Heart left ventricle (tissue), 16 donors: Measurements from ENCODE around the gene LTF. TPM values are rescaled to one million over a fixed set of nuclear protein-coding genes. Genes with fewer than 3 reads are reported as not detected.
A peak's percentile ranks its signal among the peaks of the same experiment; 100 is the strongest.

Experiments used
- ATAC-seq, 4 donors: fragments of 200-7000 bp; cut with Tn5 transposase; one replicate each; pipeline ENCODE4 v1.9.1; 2020 to 2022; ENCODE audit warnings: moderate library complexity in 4 of 4, mild to moderate bottlenecking in 3 of 4, moderate number of reproducible peaks in 1 of 4
- DNase-seq, 5 donors: peaks; one replicate each; pipeline ENCODE4 v3.0.0-alpha.2; 2020
- H3K27ac ChIP-seq, 12 donors: fragments of 200-600 bp; sonication (generic) in 4 of 12; one replicate each; pipeline versions ENCODE4 v1.5.0 to v1.8.0; 2016 to 2022; ENCODE audit warnings: mild to moderate bottlenecking in 2 of 12
- H3K27me3 ChIP-seq, 9 donors: fragments of 200-600 bp; sonication (generic) in 2 of 9; one replicate each; pipeline versions ENCODE4 v1.5.1 to v1.8.0; 2016 to 2022; ENCODE audit warnings: mild to moderate bottlenecking in 3 of 9
- H3K36me3 ChIP-seq, 9 donors: fragments of 200-600 bp; sonication (generic) in 2 of 9; one replicate each; pipeline versions ENCODE4 v1.5.0 to v1.8.0; 2018 to 2022; ENCODE audit warnings: mild to moderate bottlenecking in 2 of 9
- H3K4me1 ChIP-seq, 12 donors: fragments of 200-600 bp; sonication (generic) in 4 of 12; one replicate each; pipeline versions ENCODE4 v1.5.0 to v1.8.0; 2016 to 2022; ENCODE audit warnings: mild to moderate bottlenecking in 3 of 12
- H3K4me3 ChIP-seq, 12 donors: fragments of 200-600 bp; sonication (generic) in 4 of 12; one replicate each; pipeline versions ENCODE4 v1.5.0 to v1.8.0; 2017 to 2022; ENCODE audit warnings: mild to moderate bottlenecking in 9 of 12, moderate library complexity in 4 of 12
- H3K9me3 ChIP-seq, 12 donors: fragments of 200-600 bp; sonication (generic) in 4 of 12; one replicate each; pipeline versions ENCODE4 v1.5.0 to v1.8.0; 2016 to 2022; ENCODE audit warnings: mild to moderate bottlenecking in 1 of 12
- CTCF ChIP-seq, 12 donors: fragments of 200-600 bp; sonication (generic) in 4 of 12; IDR thresholded peaks; one replicate each; pipeline versions ENCODE4 v1.5.0 to v1.8.0; 2018 to 2022; ENCODE audit warnings: antibody characterized with exemption in 12 of 12, mild to moderate bottlenecking in 5 of 12
- POLR2A ChIP-seq, 2 donors: fragments of 450-650 bp; IDR thresholded peaks; one replicate each; pipeline ENCODE4 v1.6.1; 2017; ENCODE audit warnings: antibody characterized with exemption in 2 of 2, mild to moderate bottlenecking in 2 of 2, moderate library complexity in 2 of 2
- WGBS, 4 donors: extraction: QIAGEN DNeasy Blood & Tissue Kit in 2 of 4; methylation state at CpG; one replicate each; pipeline versions ENCODE4 v1.1.5 to v1.1.7; 2013 to 2018; 5-methylcytosine and 5-hydroxymethylcytosine counted together
- intact Hi-C, 10 donors: fragments of 100-400 bp; cut with DNase I; formaldehyde crosslinking; loops; one replicate each; pipeline versions ENCODE4 v1.11.1 to v1.14.2; 2022
- polyA plus RNA-seq, 2 donors: library from polyadenylated mRNA; stranded (reverse); fragments of 200-250 nt; gene quantifications; one replicate each; pipeline ENCODE4 v1.2.3, GENCODE V29; 2013
- total RNA-seq, 9 donors: library from RNA; depleted of rRNA in 2 of 9; stranded (reverse); fragments of >200 nt in 2 of 9; fragmentation: NEBNext Ultra II Directional in 3 of 9; extraction: Animal tissue kit (Norgen Biotek cat#: 25700) in 3 of 9; gene quantifications; one replicate each; pipeline versions ENCODE4 v1.1.0 to v1.2.4, GENCODE V29; 2016 to 2023
- donor health status: ischemic (EF 13 %, LVEDD 7.1; RV severe dilation, severe dysfunction).
- donor health status: healthy with polysubstance abuse.
- donor health status: DM: no; HTN: yes; CAD: no.
- donor health status: DM: no; HTN: no; CAD: no.
- donor health status: ischemic (EF 25% LVEDD 6.9; RV normal size, moderate dysfunction).
- donor health status: ischemic (EF 25% LVEDD 5.7; RV mildly dilated, moderate dysfunction).
- donor health status: healthy.
- donor health status: DM: yes; HTN: yes; CAD: no.
- donor health status: ischemic (EF 35%, LVEDD 5.7; RV mildly dilated, moderate dysfunction).
- donor health status: nonischemic (EF 11% LVEDD 7.7; RV severe dilation, severe dysfunction).
- donor health status: DM: yes; HTN: yes; CAD: no.
- donor health status: PGD.
- donor health status: ischemic (EF 29% LVEDD 5.4; RV normal size, mild dysfunction).
- donor health status: nonischemic (EF 23%, LVEDD 6.1; RV moderate dilation, normal function).

The LTF gene
- total and polyA plus RNA-seq, 11 donors, result 1.6 to 10.6 (median 3.0) TPM

GRCh38 chr3:46504789-46505188, 40.1 kb upstream of the LTF start:
- no peak for ATAC-seq
- WGBS, 4 donors, result 61 to 78% (median 74%) methylated on average over 5 of the region's 5 CpGs

GRCh38 chr3:46503200-46503874, 38.6 kb upstream of the LTF start:
- Histone ChIP-seq H3K9me3 (no peaks in the 10 kb centered on the region), H3K36me3 (no peaks in the 10 kb centered on the region), H3K27ac (no peak overlapping the region), H3K4me3 (no peak overlapping the region), H3K27me3 (no peaks in the 10 kb centered on the region), H3K4me1 (peaks cover 0 to 18% (median 0%) of the 10 kb centered on the region in 12 donors)
- DNase-seq (no peak), ATAC-seq (peak in 1 of 4 donors; percentile 6)
- intact Hi-C loops, result no loop called here
- TF ChIP-seq CTCF (IDR thresholded peaks at IDR 0.05) (no peak), POLR2A (IDR thresholded peaks at IDR 0.05) (no peak)
- WGBS, 4 donors, result 78 to 86% (median 79%) methylated on average over 7 of the region's 7 CpGs

More at GRCh38 chr3:46504789-46505188, 40.1 kb upstream of the LTF start:
- no peaks in the 10 kb centered on the region for H3K27me3 ChIP-seq
- DNase-seq, result no peak
- H3K36me3 ChIP-seq, result peaks cover 0 to 8% (median 0%) of the 10 kb centered on the region in 9 donors
- H3K27ac ChIP-seq, result no peak overlapping the region
- no peak for TF ChIP-seq CTCF (IDR thresholded peaks at IDR 0.05)
- H3K4me1 ChIP-seq, result peaks cover 0 to 9% (median 0%) of the 10 kb centered on the region in 12 donors
- no peaks in the 10 kb centered on the region for H3K9me3 ChIP-seq
- intact Hi-C loops, result no loop called here
- no peak overlapping the region for H3K4me3 ChIP-seq

GRCh38 chr3:46501702-46502101, 37.0 kb upstream of the LTF start:
- Histone ChIP-seq H3K36me3 (no peaks in the 10 kb centered on the region), H3K4me1 (peaks cover 0 to 22% (median 0%) of the 10 kb centered on the region in 12 donors), H3K27ac (no peak overlapping the region), H3K4me3 (no peak overlapping the region), H3K27me3 (no peaks in the 10 kb centered on the region), H3K9me3 (no peaks in the 10 kb centered on the region)
- intact Hi-C loops, result no loop called here
- TF ChIP-seq POLR2A (IDR thresholded peaks at IDR 0.05) (no peak), CTCF (IDR thresholded peaks at IDR 0.05) (no peak)
- DNase-seq (no peak), ATAC-seq (no peak)
- WGBS, 4 donors, result 70 to 88% (median 81%) methylated on average over 4 of the region's 4 CpGs

- no peak for ATAC-seq
- 64 to 73% (median 65%) methylated on average over 5 of the region's 5 CpGs for WGBS, 4 donors
- TF ChIP-seq CTCF (IDR thresholded peaks at IDR 0.05) (no peak), POLR2A (IDR thresholded peaks at IDR 0.05) (no peak)
- H3K4me1 ChIP-seq, result peaks cover 0 to 29% (median 2%) of the 10 kb centered on the region in 12 donors
- intact Hi-C loops, result no loop called here
- H3K9me3 ChIP-seq, result no peaks in the 10 kb centered on the region
- no peak for DNase-seq
- no peak overlapping the region for H3K27ac ChIP-seq
- no peaks in the 10 kb centered on the region for H3K27me3 ChIP-seq
- H3K4me3 ChIP-seq, result no peak overlapping the region
- no peaks in the 10 kb centered on the region for H3K36me3 ChIP-seq
Measured at GRCh38 chr3:46500656-46501635, 36.2 kb upstream of the LTF start.
